Uterus (tissue), 2 donors: Measurements from ENCODE around the gene NUP93.

ENCODE experiments used
- CTCF ChIP-seq, 4 experiments: fragments of 200-600 bp in 2 of 4; fragments of 450-650 bp in 2 of 4; sonication (generic) in 2 of 4; IDR thresholded peaks; one replicate each; pipeline ENCODE4 v1.5.1; 2016 to 2019; ENCODE audit warnings: antibody characterized with exemption in 4 of 4, mild to moderate bottlenecking in 2 of 4, moderate library complexity in 1 of 4
- POLR2A ChIP-seq, 2 donors: fragments of 450-650 bp; IDR thresholded peaks; one replicate each; pipeline ENCODE4 v1.6.1; 2016; ENCODE audit warnings: antibody characterized with exemption in 2 of 2, mild to moderate bottlenecking in 1 of 2, moderate library complexity in 1 of 2

DNA sequence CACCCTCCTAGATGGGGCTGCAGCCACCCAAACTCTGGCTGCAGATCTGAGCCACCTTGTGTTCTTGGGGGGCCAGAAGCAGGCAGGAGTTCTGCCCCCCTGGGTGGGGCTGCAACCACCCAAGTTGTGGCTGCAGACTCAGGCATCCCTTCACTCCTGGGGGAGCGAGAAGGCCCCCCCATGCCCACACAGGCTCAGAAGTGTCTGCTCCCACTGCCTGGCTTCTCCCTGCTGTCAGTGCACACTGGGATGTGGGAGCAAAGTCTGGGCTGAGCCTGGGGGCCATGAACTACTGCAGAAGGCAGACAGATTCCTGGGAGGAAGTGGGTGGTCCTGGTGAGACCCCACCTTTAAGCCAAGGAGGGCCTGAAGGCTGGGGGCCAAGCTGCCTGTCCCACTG, 34.7 kb upstream of the NUP93 start:
- TF ChIP-seq CTCF (IDR thresholded peaks at IDR 0.05) (no peak), POLR2A (IDR thresholded peaks at IDR 0.05) (no peak)
